Ishikawa (cell line): ENCODE measurements around the gene TMEM106B.

Experiments
- CEBPB ChIP-seq: IDR thresholded peaks from 2 replicates; pipeline ENCODE4 v1.6.1; 2012
- EGR1 ChIP-seq: IDR thresholded peaks from 2 replicates; pipeline ENCODE4 v1.6.1; 2012
- EP300 ChIP-seq: IDR thresholded peaks from 2 replicates; pipeline ENCODE4 v1.6.1; 2012; ENCODE audit warnings: borderline replicate concordance
- FOXM1 ChIP-seq: IDR thresholded peaks from 2 replicates; pipeline ENCODE4 v1.6.1; 2012; ENCODE audit warnings: low read depth, borderline replicate concordance
- NFIC ChIP-seq: IDR thresholded peaks from 2 replicates; pipeline ENCODE4 v1.6.1; 2012
- RAD21 ChIP-seq: IDR thresholded peaks from 2 replicates; pipeline ENCODE4 v1.6.1; 2012; ENCODE audit warnings: low read depth
- REST ChIP-seq: IDR thresholded peaks from 2 replicates; pipeline ENCODE4 v1.6.1; 2012; ENCODE audit warnings: low read depth, mild to moderate bottlenecking
- TAF1 ChIP-seq: IDR thresholded peaks from 2 replicates; pipeline ENCODE4 v1.6.1; 2012; ENCODE audit warnings: low read depth, mild to moderate bottlenecking
- TCF12 ChIP-seq: IDR thresholded peaks from 2 replicates; pipeline ENCODE4 v1.6.1; 2012; ENCODE audit warnings: low read depth
- TEAD4 ChIP-seq: IDR thresholded peaks from 2 replicates; pipeline ENCODE4 v1.6.1; 2012
- YY1 ChIP-seq: IDR thresholded peaks from 2 replicates; pipeline ENCODE4 v1.6.1; 2012; ENCODE audit warnings: low read depth
- ZBTB7A ChIP-seq: IDR thresholded peaks from 2 replicates; pipeline ENCODE4 v1.6.1; 2012; ENCODE audit warnings: low read depth
- TF ChIP-seq, protein P1 (sequence below): IDR thresholded peaks from 2 replicates; pipeline ENCODE4 v1.6.1; 2012
- TF ChIP-seq, protein P2 (sequence below): IDR thresholded peaks from 2 replicates; pipeline ENCODE4 v1.6.1; 2012

DNA sequence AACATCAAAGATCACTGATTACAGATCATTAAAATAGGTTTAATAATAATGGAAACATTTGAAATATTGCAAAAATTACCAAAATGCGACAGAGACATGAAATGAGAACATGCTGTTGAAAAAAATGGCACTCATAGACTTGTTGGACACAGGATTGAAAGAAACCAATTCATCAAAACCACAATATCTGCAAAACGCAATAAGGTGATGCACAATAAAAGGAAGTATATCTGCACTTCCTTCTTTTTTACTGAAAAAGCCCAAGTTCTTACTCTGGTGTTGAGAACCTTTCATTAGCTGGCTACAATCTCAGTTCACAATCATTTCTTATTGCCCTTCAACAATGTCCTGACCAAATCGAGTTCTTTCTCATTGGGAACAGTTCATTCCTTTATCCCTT is 28.7 kb downstream of the TMEM106B start:
- TF ChIP-seq FOXM1 (no peak), TCF12 (no peak), REST (no peak), EGR1 (no peak), CEBPB (no peak), EP300 (no peak), NFIC (no peak), TAF1 (no peak), RAD21 (no peak), ZBTB7A (no peak), YY1 (no peak), TEAD4 (no peak)
- TF ChIP-seq, protein P1, sequence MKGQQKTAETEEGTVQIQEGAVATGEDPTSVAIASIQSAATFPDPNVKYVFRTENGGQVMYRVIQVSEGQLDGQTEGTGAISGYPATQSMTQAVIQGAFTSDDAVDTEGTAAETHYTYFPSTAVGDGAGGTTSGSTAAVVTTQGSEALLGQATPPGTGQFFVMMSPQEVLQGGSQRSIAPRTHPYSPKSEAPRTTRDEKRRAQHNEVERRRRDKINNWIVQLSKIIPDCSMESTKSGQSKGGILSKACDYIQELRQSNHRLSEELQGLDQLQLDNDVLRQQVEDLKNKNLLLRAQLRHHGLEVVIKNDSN, result no peak
- TF ChIP-seq, protein P2, sequence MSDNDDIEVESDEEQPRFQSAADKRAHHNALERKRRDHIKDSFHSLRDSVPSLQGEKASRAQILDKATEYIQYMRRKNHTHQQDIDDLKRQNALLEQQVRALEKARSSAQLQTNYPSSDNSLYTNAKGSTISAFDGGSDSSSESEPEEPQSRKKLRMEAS, result no peak
